Epithelial cell of alveolus of lung (primary cell): ENCODE data around the gene DENND1C. TPM values are rescaled to one million over a fixed set of nuclear protein-coding genes. Genes with fewer than 3 reads are reported as not detected.

Source experiments
- total RNA-seq: library from RNA; depleted of rRNA; stranded (reverse); fragments of >200 nt; gene quantifications from 2 replicates; pipeline ENCODE4 v1.2.1, GENCODE V29; 2015

Gene DENND1C
- total RNA-seq, result not detected in 2 replicates

GRCh38 chr19:6481541-6482342, at the start of gene DENND1C:
Gene DENND1C, minus strand, starts transcription at chr19:6481787. Its CDS starts 92 bp downstream, at chr19:6481695.

GRCh38 chr19:6530386-6531162, 49.0 kb upstream of the DENND1C start, which contains the start of gene TNFSF9:
Gene TNFSF9, plus strand, starts transcription at chr19:6531026. Its CDS starts 11 bp downstream, at chr19:6531037.

GRCh38 chr19:6501740-6502648, 20.4 kb upstream of the DENND1C start, which contains the start of gene TUBB4A:
Gene TUBB4A, minus strand, starts transcription at chr19:6502309. Its CDS starts 97 bp downstream, at chr19:6502212.

GRCh38 chr19:6464070-6464873, 17.3 kb downstream of the DENND1C start, which contains the start of gene CRB3:
Gene CRB3, plus strand, starts transcription at chr19:6464271. Its CDS starts 431 bp downstream, at chr19:6464702.

GRCh38 chr19:6459262-6460098, 22.1 kb downstream of the DENND1C start, which contains the start of gene SLC25A23:
Gene SLC25A23, minus strand, starts transcription at chr19:6459792. Its CDS starts 164 bp downstream, at chr19:6459628.

GRCh38 chr19:6433663-6434062, 47.9 kb downstream of the DENND1C start, which contains the start of gene SLC25A41:
Gene SLC25A41, minus strand, starts transcription at chr19:6433763. Its CDS starts 70 bp downstream, at chr19:6433693.

GRCh38 chr19:6424195-6424938, 57.2 kb downstream of the DENND1C start, which contains the start of gene KHSRP:
Gene KHSRP, minus strand, starts transcription at chr19:6424811. Its CDS starts 110 bp downstream, at chr19:6424701.

Other genes starting within 250 kb of the DENND1C start
- 20.4 and 44.3 TPM in 2 replicates for gene MLLT1, start 201.8 kb downstream of the DENND1C start, total RNA-seq
- gene ACER1, start 148.2 kb downstream of the DENND1C start, total RNA-seq, result not detected in 2 replicates
- 128 and 177 TPM in 2 replicates for gene CLPP, start 120.3 kb downstream of the DENND1C start, total RNA-seq
- gene ALKBH7, start 109.0 kb downstream of the DENND1C start, total RNA-seq, result 67.6 and 91.1 TPM in 2 replicates
- 0.26 and 1.4 TPM in 2 replicates for gene PSPN, start 105.9 kb downstream of the DENND1C start, total RNA-seq
- 37.9 and 71.2 TPM in 2 replicates for gene GTF2F1, start 88.6 kb downstream of the DENND1C start, total RNA-seq
- gene KHSRP, start 57.0 kb downstream of the DENND1C start, total RNA-seq, result 182 and 196 TPM in 2 replicates
- not detected in 2 replicates for gene SLC25A41, start 48.0 kb downstream of the DENND1C start, total RNA-seq
- 34.1 and 79.8 TPM in 2 replicates for gene SLC25A23, start 22.0 kb downstream of the DENND1C start, total RNA-seq
- 1.7 TPM in 1 of 2 replicates, not detected in the other for gene CRB3, start 17.5 kb downstream of the DENND1C start, total RNA-seq
- gene TUBB4A, start 20.5 kb upstream of the DENND1C start, total RNA-seq, result not detected in 2 replicates
- 1.3 TPM in 1 of 2 replicates, not detected in the other for gene TNFSF9, start 49.2 kb upstream of the DENND1C start, total RNA-seq
- gene CD70, start 109.4 kb upstream of the DENND1C start, total RNA-seq, result not detected in 2 replicates
- gene TNFSF14, start 188.4 kb upstream of the DENND1C start, total RNA-seq, result not detected in 2 replicates
- gene C3, start 238.9 kb upstream of the DENND1C start, total RNA-seq, result 45.8 and 56.1 TPM in 2 replicates